Forelimb muscle (tissue), 1 donor: ENCODE measurements around the gene CAMKK2. TPM values are rescaled to one million over a fixed set of nuclear protein-coding genes. Genes with fewer than 3 reads are reported as not detected.
"Not testable (repeated sequence)": the region's sequence is repeated elsewhere in the genome, so short reads cannot be mapped to it uniquely, and the experiment has no call there.

Experiments
- DNase-seq: peaks from one replicate; pipeline ENCODE4 v3.0.0-alpha.2; 2013; ENCODE audit warnings: low read depth
- polyA plus RNA-seq: library from polyadenylated mRNA; unstranded; fragments of 120-200 nt; gene quantifications from one replicate; pipeline ENCODE4 v1.2.1, GENCODE V29; 2013; ENCODE audit not compliant: insufficient read length

CAMKK2 gene
- polyA plus RNA-seq, 1 donor: 17.7 TPM

DNA sequence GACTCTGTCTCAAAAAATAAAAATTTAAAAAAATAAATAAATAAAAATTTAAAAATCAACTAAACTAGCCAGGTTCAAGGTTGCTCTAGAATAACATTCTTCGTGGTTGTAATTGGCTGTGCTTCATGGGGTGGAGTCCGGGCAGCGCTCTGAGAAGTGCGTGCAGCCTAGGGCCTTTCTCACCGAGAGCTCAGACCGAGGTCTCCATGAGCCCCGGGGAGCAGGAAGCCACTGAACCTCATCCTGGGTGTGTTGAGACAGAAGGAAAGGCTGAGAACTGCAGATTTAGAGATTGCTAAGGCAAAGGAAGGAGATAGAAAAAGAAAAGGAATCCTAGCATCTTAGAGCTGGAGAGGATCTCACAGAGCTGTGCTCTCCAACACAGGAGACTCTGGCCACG is 71.9 kb downstream of the CAMKK2 start:
- DNase-seq: no peak

DNA sequence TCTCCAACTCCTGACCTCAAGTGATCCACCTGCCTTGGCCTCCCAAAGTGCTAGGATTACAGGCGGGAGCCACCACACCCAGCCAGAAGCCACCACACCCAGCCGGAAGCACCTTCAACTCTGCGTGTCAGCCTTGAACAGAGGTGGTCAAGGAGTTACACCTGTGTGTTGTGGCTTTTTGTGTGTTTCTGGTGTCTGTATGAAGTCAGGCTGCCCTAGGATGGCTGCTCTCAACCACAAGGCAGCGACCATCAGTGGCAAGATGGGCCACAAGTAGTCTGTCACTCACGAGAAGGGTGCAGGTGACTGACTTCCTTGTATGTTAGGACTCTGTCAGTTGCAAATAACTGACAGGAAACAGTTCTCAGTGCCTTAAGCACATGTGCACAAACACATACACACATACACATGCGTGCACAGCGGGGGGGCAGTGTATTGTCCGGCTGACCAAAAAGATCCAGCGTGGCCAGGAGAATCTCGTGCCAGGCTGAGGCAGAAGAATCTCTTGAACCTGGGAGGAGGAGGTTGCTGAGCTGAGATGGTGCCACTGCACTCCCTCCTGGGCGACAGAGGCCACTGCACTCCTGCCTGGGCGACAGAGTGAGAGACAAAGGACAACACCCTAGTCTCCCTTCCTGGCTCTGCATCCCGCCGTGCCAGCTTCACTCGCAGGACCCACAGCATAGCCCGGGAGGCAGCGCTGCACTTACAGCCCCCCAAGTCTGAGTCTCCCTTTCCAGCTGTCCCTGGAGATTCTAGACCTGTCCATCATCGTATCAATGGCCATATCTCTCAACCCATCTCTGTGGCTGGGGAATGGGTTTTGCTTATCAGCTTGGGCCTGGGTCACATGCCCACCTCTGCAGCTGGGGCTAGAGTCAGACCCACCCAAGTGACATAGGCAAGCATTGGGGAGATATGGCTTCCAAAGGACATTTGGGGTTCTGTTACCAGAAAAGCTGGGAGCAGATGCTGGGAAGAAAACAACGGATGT is 72.9 kb downstream of the CAMKK2 start:
- no peak for DNase-seq

DNA sequence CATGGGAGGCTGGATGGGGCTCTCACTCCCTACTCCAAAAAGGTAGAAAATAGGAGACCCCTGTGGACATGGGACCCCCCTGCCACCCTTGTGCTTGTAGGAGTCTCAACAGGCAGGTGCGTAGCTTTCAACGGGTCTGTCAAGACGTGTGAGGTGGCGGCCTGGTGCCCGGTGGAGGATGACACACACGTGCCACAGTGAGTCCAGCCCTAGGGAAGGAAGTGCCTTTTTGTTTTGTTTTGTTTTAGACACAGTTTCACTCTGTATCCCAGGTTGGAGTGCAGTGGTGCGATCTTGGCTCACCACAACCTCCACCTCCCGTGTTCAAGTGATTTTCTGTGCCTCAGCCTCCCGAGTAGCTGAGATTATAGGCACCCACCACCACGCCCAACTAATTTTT is 73.7 kb downstream of the CAMKK2 start:
- DNase-seq: no peak

DNA sequence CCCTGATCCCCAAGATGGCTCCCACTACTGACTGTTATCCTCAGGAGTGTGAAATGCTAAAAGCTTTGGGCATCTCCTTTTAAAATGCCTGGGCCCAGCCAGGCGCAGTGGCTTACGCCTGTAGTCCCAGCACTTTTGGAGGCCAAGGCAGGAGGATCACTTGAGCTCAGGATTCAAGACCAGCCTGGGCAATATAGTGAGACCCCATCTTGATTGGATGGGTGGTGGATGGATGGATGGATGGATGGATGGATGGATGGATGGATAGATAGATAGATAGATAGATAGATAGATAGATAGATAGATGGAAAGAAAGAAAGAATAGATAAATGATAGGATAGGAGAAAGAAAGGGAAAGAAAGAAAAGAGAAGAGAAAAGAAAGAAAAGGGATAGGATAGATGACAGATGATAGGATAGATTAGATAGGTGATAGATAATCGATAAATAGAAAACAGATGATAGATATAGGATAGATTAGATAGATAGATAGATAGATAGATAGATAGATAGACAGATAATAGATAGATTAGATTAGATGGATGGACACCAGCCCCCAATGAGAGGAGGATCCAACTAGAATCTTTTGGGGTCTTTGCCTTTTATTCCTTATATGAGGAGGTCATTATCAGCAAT is 77.0 kb downstream of the CAMKK2 start:
- no peak for DNase-seq

DNA sequence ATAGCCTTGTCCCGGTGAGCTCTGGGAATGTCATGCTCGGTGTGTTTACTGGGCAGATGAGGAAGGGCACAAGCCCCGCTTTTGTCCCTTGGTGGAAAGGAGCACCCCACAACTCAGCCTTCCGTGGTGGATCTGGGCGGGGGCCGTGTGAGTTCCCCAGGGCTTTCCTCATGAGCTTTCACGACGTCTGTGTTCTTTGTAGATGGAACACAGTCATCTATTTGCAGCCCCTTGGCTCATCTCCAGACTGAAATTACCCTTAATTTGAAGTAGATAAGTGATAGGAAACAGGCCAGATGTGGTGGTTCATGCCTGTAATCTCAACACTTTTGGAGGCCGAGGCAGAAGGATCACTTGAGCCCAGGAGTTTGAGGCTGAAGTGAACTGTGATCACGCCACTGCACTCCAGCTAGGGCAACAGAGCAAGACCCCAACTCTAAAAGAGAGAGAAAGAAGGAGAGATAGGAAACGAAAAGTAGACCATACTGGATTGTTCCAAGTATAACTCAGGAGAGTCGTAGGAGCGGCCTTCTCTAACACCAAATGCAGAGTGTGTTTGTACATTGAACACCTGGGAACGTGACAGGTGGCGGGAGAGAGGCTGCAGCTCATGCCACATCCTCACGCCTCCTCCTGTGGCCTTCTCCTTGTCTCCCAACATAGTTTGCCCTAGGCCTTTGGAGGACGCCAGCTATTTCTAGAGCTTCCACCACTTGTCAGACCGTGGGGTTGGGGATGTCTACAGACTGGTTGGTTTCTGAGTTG is 77.7 kb downstream of the CAMKK2 start:
- DNase-seq: no peak

DNA sequence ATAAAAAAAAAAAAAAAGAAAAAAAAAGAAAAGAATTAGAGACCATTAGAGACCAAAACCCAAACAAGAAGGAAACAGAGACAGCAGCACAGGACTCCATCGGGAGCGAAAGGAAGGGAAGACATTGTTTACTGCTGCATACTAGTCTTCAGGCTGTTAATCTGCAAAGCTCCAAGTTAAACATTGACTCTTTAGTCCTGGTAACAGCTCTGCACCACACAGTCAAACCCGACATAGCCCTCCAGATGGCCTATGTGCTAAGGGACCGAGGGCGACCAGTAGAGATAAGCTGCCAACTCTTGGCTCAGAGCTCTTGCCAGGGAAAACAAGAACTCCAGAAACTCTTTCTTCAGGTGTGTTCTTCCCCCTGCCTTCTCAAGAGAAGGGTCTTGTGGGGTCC is 78.7 kb downstream of the CAMKK2 start:
- no peak for DNase-seq

DNA sequence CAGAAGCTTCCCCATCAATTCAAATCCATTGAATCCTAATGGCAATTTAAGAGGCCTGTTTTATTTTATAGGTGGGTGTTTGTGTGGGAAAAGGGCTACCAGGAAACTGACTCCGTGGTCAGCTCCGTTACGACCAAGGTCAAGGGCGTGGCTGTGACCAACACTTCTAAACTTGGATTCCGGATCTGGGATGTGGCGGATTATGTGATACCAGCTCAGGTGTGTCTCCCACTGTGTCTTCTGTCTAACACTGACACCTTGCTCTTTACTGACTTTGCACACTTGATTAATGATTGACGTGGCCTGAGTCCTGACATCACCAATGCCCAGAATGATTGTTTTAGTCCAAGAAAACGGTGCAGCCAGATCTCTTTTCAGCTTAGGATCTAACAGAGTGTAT is 79.4 kb downstream of the CAMKK2 start:
- DNase-seq: no peak

DNA sequence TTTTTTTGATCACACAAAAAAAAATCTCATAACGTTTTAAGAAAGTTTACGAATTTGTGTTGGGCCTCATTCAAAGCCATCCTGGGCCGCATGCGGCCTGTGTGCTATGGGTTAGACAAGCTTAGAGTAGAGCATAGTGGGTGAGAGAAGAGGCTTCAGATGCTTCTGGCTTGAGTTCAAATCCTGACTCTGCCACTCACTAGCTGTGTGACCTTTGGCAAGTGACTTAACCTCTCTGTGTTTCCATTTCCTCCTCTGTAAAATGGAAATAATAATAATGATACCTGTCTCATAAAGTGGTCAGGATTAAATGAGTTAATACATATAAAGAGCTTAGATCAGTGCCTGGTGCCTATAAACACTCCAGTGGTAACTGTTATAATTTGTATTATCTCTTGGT is 80.4 kb downstream of the CAMKK2 start:
- DNase-seq: no peak

DNA sequence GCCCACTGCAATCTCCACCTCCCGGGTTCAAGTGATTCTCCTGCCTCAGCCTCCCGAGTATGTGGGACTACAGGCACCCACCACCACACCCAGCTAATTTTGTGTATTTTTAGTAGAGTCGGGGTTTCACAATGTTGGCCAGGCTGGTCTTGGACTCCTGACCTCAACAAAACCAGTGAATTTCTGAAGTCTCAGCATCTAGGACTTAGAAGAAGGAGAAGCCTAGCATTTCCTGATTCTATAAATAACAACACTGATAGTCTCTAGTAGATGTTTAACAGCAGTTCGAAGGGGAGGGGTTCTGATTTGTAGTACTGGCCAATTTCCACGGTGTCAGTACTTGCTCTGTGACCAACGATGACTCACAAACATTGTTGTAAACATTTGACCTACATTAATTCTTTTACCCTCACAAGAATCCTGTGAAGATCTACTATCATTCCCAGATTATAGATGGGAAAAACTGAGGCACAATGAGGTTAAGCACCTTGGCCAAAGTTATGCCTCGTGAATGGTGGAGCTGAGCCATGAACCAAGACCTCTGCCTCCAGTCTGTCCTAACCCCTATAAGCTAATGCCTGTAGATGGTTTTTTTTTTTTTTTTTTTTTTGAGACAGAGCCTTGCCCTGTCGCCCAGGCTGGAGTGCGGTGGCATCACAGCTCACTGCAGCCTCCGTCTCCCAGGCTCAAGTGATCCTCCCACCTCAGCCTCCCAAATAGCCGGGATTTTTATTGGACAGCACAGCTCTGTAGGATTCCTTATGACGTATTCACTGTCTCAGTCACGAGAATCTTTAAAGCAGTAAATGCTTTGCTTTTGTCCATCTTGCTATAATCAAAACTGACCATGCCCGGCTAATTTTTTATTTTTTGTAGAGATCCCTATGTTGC is 81.4 kb downstream of the CAMKK2 start:
- no peak for DNase-seq

DNA sequence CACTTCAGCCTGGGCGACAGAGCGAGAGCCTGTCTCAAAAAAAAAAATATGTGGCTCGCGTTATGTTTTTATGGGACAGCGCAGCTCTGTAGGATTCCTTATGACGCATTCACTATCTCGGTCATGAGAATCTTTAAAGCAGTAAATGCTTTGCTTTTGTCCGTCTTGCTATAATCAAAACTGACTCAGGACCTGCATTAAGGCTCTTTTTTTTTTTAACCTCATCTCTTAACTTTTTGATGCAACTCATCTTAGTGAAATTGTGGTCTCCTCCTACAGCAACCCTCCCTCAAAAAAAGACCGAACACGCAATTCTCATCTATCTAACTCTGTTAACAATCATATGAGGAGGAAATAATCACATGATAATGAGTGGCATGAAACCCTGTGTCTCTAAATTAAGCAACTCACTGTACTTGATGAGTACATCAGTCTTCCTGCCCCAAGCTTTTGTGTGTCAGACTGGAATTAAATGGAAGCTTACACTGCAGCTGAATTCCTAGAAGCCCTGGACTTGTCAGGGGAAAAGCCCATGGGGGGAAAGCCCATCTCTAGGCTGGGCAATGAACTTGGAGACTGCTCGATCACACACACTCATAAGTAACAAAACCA is 82.2 kb downstream of the CAMKK2 start:
- no peak for DNase-seq

DNA sequence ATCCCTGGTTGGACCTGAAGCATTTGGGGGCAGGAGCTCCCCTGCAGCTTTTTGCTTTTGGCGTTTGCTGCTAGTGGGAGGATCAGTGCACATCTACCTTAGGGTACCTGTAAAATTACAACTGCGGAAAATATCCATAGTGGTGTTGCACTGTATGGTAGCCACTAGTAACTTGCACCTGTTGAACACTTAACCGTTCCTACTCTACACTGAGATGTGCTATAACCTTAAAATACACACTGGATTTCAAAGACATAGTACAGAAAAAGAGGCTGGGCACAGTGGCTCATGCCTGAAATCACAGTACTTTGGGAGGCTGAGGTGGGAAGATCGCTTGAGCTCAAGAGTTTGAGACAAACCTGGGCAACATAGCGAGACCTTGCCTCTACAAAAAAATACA is 83.6 kb downstream of the CAMKK2 start:
- DNase-seq: no peak

DNA sequence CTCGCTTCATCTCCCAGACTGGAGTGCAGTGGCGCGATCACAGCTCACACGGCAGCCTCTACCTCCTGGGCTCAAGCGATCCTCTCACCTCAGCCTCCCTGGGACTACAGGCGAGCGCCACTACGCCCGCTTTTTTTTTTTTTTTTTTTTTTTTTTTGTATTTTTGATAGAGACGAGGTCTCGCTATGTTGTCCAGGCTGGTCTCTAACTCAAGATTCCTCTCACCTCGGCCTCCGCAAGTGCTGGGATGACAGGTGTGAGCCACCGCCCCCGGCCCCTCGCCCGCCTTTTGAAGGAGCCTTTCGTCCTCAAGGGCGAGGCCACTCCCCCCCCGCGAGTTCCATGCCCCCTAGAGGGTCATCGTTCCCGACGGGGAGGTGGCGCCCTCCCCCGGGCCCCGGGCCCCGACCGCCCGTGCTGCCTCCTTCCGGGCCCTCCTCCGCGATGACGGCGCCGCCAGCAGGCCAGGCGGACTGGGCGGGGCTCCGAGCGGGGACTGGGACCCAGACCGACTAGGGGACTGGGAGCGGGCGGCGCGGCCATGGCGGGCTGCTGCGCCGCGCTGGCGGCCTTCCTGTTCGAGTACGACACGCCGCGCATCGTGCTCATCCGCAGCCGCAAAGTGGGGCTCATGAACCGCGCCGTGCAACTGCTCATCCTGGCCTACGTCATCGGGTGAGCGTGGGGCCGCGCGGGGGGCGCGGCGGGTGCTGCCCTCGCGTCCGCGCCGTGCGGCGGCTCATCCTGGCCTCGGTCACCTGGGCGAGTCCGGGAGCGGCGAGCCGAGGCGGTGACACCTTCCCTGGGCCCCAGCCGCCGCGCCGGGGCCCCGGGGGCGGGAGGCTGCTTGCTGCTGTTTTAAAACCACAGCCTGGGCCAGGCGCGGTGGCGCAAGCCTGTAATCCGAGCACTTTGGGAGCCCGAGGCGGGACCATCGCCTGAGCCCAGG is 86.6 kb downstream of the CAMKK2 start, which contains the start of gene P2RX4:
P2RX4 (plus strand) TSS at position 506 of the 949 bp plus-strand sequence; CDS start at position 542, 36 bp downstream.
- DNase-seq: no peak

DNA sequence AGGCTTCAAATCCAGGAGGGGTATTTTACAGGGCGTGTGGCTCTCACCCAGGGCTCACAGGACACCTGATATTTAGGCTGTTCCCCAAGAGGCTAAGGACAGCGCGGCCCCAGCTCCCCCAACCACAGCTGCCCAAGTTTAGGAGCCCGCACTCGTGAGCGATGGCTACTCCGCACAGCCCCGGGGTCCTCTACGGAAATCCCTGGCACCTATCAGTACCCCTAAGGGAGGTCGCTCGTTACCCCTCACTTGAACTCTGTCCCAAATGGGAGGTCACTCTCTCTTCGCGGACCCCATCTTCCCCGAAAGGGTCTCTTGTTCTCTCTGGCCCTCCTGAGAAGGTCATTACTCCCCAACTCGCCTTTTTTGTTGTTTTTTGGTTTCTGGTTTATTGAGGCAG is 87.3 kb downstream of the CAMKK2 start:
- DNase-seq: no peak

DNA sequence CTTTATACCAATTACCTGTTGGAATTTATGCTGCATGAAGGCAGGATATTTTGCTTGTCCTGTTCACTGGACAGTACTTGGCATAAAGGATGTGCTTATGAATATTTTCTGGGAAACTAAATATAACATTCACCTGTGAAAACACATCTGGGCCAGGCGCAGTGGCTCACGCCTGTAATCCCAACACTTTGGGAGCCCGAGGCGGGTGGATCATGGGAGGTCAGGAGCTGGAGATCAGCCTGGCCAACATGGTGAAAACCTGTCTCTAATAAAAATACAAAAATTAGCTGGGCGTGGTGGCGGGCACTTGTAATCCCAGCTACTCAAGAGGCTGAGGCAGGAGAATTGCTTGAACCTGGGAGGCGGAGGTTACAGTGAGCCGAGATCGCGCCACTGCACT is 87.9 kb downstream of the CAMKK2 start:
- DNase-seq: not testable (repeated sequence)

DNA sequence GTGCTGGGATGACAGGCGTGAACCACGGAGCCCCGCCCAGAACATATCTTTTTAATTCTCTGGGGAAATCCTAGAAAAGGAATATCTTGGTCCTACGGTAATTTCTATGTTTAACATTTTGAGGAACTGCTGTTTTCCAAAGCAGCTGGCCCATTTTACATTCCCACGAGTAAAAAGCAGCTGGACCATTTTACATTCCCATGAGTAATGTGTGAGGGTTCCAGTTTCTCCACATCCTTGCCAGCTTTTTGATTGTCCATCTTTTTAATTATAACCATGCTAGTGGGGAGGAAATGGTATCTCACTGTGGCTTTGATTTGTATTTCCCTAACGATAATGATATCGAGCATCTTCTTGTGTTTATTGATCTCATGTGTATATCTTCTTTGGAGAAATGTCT is 91.0 kb downstream of the CAMKK2 start:
- no peak for DNase-seq

DNA sequence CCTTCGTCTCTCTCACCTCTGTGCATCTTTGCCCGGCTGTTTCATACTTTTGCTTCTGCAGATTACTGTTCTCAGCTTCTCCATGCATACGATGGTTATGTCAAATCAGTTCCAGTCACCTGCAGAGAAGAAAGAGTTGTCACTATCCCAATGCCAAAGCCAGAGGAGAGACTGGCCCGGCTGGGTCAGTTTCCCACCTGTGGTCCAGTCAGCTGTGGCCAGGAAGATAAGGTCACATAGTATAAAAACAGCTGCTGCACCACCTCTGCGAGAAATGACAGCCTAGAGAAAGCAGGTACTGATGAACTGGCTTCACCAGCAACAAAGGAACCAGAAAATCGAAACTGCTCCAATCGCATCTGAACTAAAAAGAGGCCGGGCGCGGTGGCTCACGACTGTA is 93.0 kb downstream of the CAMKK2 start:
- no peak for DNase-seq

DNA sequence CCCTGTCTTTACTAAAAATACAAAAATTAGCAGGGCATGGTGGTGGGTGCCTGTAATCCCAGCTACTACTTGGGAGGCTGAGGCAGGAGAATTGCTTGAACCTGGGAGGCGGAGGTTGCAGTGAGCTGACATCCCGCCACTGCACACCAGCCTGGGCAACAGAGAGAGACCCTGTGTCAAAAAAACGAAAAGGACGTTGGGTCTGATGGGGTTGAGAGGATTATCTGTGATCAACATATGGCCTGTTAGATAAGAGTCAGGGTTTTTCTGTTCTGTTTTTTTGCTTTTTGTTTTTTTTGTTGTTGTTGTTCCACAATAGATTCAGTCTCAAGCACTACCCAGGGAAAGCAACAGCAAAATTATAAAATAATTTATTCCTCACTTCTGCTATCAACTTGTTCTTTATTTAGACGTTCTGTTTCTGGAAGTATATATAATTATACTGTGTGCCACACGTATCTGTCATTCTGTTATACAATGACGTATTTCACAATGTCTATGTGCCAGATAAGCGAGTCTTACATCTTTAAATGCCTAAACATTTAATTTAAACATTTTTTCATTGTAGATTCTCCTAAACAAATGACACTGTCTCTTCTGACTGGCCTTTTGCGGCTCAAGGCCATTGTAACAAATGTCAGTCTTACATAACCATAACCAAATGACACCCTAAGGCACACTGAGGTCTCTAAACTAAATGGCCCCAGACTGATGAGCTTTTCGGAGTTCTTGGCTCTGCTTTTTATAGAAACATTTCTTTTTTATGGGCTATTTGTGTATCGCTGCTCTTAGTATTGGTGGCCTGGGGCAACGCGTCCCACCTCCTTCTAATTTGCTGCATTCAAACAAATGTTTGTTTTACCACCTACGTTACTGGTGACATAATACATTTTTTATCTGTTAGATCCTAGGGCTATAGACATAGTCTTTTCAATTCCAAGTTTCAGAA is 93.8 kb downstream of the CAMKK2 start:
- no peak for DNase-seq

DNA sequence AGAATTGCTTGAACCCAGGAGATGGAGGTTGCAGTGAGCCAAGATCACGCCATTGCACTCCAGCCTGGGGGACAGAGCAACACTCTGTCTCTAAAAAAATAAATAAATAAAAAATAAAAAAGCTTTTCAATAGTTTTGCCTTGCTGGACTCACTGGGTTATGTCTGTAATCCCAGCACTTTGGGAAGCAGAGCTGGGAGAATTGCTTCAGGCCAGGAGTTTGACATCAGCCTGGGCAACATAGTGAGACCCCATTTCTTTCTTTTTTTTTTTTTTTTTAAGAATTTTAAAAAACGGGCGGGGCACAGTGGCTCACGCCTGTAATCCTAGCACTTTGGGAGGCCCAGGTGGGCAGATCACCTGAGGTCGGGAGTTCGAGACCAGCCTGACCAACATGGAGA is 95.4 kb downstream of the CAMKK2 start:
- DNase-seq: not testable (repeated sequence)
